HG03139 (cell line): ENCODE data around the gene FTO.

Experiments
- ATAC-seq: cut with Tn5 transposase; IDR thresholded peaks from one replicate; pipeline ENCODE4 v1.9.1; 2021; ENCODE audit not compliant: unreplicated experiment

Gene FTO

GRCh38 chr16:53781023-53781605 is 77.2 kb downstream of the FTO start:
- no peak for ATAC-seq

GRCh38 chr16:53782148-53782547 is 78.2 kb downstream of the FTO start:
- no peak for ATAC-seq

GRCh38 chr16:53784291-53784690 is 80.3 kb downstream of the FTO start:
- ATAC-seq = no peak

- no peak for ATAC-seq
These were observed 81.1 kb downstream of the FTO start for GRCh38 chr16:53785044-53785443.

GRCh38 chr16:53785916-53786315 is 82.0 kb downstream of the FTO start:
- no peak for ATAC-seq

- no peak for ATAC-seq
These were observed 83.5 kb downstream of the FTO start for GRCh38 chr16:53787423-53787822.

- no peak for ATAC-seq
These were observed 85.2 kb downstream of the FTO start for GRCh38 chr16:53789137-53789536.

GRCh38 chr16:53792161-53792951 is 88.4 kb downstream of the FTO start:
- ATAC-seq = no peak

GRCh38 chr16:53803451-53803850 is 99.5 kb downstream of the FTO start:
- no peak for ATAC-seq

GRCh38 chr16:53803998-53804397 is 100.0 kb downstream of the FTO start:
- no peak for ATAC-seq

- no peak for ATAC-seq
These were observed 100.5 kb downstream of the FTO start for GRCh38 chr16:53804467-53804866.

- ATAC-seq = no peak
These were observed 101.2 kb downstream of the FTO start for GRCh38 chr16:53805113-53805512.

GRCh38 chr16:53805752-53806151 is 101.8 kb downstream of the FTO start:
- no peak for ATAC-seq

GRCh38 chr16:53809088-53809932 is 105.4 kb downstream of the FTO start:
- no peak for ATAC-seq

- ATAC-seq = no peak
These were observed 109.0 kb downstream of the FTO start for GRCh38 chr16:53812914-53813313.

GRCh38 chr16:53814801-53815200 is 110.8 kb downstream of the FTO start:
- no peak for ATAC-seq

- ATAC-seq = no peak
These were observed 112.4 kb downstream of the FTO start for GRCh38 chr16:53816211-53816836.

- no peak for ATAC-seq
These were observed 113.3 kb downstream of the FTO start for GRCh38 chr16:53817117-53817755.

- ATAC-seq = no peak
These were observed 114.0 kb downstream of the FTO start for GRCh38 chr16:53817812-53818550.

- ATAC-seq = no peak
These were observed 117.5 kb downstream of the FTO start for GRCh38 chr16:53821487-53821886.
